VCaP (cell line): ENCODE measurements around the gene ABR.
"Not testable (repeated sequence)": the region's sequence is repeated elsewhere in the genome, so short reads cannot be mapped to it uniquely, and the experiment has no call there.

ENCODE experiments used
- H3K27ac ChIP-seq: fragments of 450-650 bp; 2 replicates; pipeline ENCODE4 v1.5.1; 2017
- TF ChIP-seq, protein P1 (sequence below): fragments of 450-650 bp; conservative IDR thresholded peaks from 2 replicates; pipeline ENCODE4 v1.5.1; 2017; ENCODE audit warnings: mild to moderate bottlenecking, moderate library complexity

ABR gene

DNA sequence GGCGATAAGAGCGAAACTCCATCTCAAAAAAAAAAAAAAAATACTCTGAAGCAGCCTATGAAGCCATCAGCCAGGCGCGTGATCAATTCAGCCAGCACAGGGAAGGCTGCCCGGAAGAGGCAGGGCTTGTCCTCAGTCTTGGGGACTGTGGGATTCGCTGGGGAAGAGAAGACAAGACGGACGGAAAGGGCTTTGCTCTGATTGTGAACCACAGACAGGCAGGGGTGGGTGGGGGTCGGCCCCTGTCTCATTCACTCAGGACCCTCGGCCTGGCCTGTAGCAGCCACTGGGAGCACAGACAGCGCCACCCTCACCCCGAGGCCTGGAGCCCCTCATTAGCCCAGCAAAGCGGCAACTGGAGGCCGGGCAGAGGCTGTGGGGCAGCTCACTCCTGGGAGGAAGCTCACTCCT, 37.2 kb downstream of the ABR start:
- H3K27ac ChIP-seq, result no peak overlapping the region
- TF ChIP-seq, protein P1, sequence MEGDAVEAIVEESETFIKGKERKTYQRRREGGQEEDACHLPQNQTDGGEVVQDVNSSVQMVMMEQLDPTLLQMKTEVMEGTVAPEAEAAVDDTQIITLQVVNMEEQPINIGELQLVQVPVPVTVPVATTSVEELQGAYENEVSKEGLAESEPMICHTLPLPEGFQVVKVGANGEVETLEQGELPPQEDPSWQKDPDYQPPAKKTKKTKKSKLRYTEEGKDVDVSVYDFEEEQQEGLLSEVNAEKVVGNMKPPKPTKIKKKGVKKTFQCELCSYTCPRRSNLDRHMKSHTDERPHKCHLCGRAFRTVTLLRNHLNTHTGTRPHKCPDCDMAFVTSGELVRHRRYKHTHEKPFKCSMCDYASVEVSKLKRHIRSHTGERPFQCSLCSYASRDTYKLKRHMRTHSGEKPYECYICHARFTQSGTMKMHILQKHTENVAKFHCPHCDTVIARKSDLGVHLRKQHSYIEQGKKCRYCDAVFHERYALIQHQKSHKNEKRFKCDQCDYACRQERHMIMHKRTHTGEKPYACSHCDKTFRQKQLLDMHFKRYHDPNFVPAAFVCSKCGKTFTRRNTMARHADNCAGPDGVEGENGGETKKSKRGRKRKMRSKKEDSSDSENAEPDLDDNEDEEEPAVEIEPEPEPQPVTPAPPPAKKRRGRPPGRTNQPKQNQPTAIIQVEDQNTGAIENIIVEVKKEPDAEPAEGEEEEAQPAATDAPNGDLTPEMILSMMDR, result no peak

- TF ChIP-seq, protein P1, result no peak
- no peak overlapping the region for H3K27ac ChIP-seq
Observed at GRCh38 chr17:1137465-1137894, 42.3 kb downstream of the ABR start.

DNA sequence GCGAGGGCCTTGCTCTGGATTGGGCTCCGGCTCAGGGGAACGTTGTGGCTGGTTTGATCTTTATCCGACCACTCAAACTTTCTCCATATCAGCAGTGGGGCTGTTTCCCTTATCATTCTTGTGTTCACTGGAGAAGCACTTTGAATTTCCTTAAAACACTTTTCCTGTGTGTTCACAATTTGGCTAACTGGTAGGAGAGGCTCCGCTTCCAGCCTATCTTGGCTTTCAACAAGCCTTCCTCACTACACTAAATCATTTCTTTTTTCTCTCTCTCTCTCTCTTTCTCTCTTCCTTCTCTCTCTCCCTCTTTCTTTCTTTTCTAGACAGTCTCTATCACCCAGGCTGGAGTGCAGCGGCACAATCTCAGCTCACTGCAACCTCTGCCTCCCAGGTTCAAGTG, 43.0 kb downstream of the ABR start:
- no peak overlapping the region for H3K27ac ChIP-seq
- TF ChIP-seq, protein P1, result no peak

- H3K27ac ChIP-seq, result no peak overlapping the region
- TF ChIP-seq, protein P1, result no peak
Observed at GRCh38 chr17:1134634-1135324, 45.0 kb downstream of the ABR start.

DNA sequence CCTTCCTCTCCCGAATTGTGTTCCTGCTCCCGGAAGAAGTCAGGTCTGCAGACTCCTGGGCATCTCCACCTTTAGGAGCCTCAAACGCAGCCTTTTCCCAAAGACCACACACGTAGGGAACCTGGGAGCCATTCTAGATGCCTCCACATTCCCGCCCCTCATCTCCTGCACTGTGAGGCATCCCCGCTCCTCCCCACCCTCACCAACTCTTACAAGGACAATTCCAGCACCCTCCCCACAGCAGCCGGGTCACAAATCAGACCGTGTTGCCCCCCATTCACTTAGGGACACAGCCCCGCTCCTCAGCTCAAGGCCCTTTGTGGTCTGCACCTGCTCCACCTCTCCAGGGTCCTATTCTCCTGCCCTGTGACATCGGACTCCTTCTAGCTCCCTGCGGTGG, 49.6 kb downstream of the ABR start:
- TF ChIP-seq, protein P1, result no peak
- no peak overlapping the region for H3K27ac ChIP-seq

- not testable (repeated sequence) for H3K27ac ChIP-seq
Observed at GRCh38 chr17:1128463-1128862, 51.3 kb downstream of the ABR start.

GRCh38 chr17:1126801-1127550, 52.8 kb downstream of the ABR start:
- no peak overlapping the region for H3K27ac ChIP-seq
- TF ChIP-seq, protein P1, result no peak
